Osteoblast (primary cell): ENCODE results near the gene COL6A6. TPM values are rescaled to one million over a fixed set of nuclear protein-coding genes. Genes with fewer than 3 reads are reported as not detected.

Experiments
- DNase-seq: peaks from one replicate; pipeline ENCODE4 v3.0.0; 2011; ENCODE audit warnings: low spot score, mixed read lengths; ENCODE audit not compliant: insufficient read length; ENCODE audit errors: missing footprints
- H2AFZ ChIP-seq: 2 replicates; pipeline ENCODE4 v1.6.0; 2011; ENCODE audit warnings: mild to moderate bottlenecking, low read length
- H3K27ac ChIP-seq: 2 replicates; pipeline ENCODE4 v1.5.1; 2011; ENCODE audit warnings: mild to moderate bottlenecking, low read depth, low read length, moderate library complexity
- H3K27me3 ChIP-seq: 2 replicates; pipeline ENCODE4 v1.6.0; 2012; ENCODE audit warnings: mild to moderate bottlenecking, control low read depth, inconsistent platforms, low read length, moderate library complexity; ENCODE audit not compliant: insufficient read depth
- H3K36me3 ChIP-seq: 2 replicates; pipeline ENCODE4 v1.5.1; 2011; ENCODE audit warnings: mild to moderate bottlenecking, low read length, control low read depth, moderate library complexity; ENCODE audit not compliant: insufficient read depth
- H3K4me1 ChIP-seq: 2 replicates; pipeline ENCODE4 v1.5.1; 2011; ENCODE audit warnings: mild to moderate bottlenecking, low read length, control low read depth, moderate library complexity; ENCODE audit not compliant: insufficient read depth
- H3K4me2 ChIP-seq: 2 replicates; pipeline ENCODE4 v1.6.0; 2011; ENCODE audit warnings: mild to moderate bottlenecking, low read length; ENCODE audit not compliant: insufficient read depth
- H3K4me3 ChIP-seq: fragments of 200-600 bp; sonication (generic); 3 replicates; pipeline ENCODE4 v1.5.1; 2012; ENCODE audit warnings: mild to moderate bottlenecking, low read length, inconsistent platforms; ENCODE audit not compliant: insufficient read depth
- H3K79me2 ChIP-seq: 2 replicates; pipeline ENCODE4 v1.6.0; 2012; ENCODE audit warnings: mild to moderate bottlenecking, low read length, control low read depth, inconsistent platforms; ENCODE audit not compliant: insufficient read depth
- H3K9me3 ChIP-seq: 2 replicates; pipeline ENCODE4 v1.5.1; 2011; ENCODE audit warnings: low read depth, low read length, control low read depth
- H4K20me1 ChIP-seq: 2 replicates; pipeline ENCODE4 v1.6.0; 2012; ENCODE audit warnings: mild to moderate bottlenecking, low read length, control low read depth; ENCODE audit not compliant: insufficient read depth
- total RNA-seq: library from RNA; depleted of rRNA; stranded (reverse); fragments of >200 nt; gene quantifications from 2 replicates; pipeline ENCODE4 v1.2.3, GENCODE V29; 2012
- TF ChIP-seq, protein P1 (sequence below): IDR thresholded peaks from 2 replicates; pipeline ENCODE4 v1.5.1; 2011; ENCODE audit warnings: mild to moderate bottlenecking, low read depth, low read length, moderate library complexity; ENCODE audit errors: extremely low read depth

COL6A6 gene
- total RNA-seq, 1 donor = under 0.01 TPM

DNA sequence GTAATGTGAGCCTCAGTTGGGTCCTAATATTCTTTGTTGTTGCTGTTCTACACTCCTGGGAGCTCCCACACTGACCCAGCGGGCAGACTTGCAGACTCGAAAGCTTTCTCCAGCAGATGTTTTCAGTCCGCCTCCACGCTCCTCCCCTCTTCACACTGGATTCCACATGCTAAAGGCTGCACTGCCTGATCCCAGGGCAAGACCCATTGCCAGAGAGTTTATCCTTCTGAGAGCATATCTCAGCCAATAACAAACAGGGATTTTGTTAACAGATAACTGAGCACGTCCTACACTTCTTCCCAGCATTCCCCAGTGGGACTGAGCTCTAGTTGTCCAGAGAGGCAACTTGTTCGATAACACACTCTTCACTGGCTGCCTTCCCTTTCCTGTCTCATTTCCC lies 8.0 kb upstream of the COL6A6 start:
- no peaks in the 10 kb centered on the region for H3K27me3 ChIP-seq
- H2AFZ ChIP-seq = no peak overlapping the region
- no peaks in the 10 kb centered on the region for H3K36me3 ChIP-seq
- no peak overlapping the region for H3K27ac ChIP-seq
- no peaks in the 10 kb centered on the region for H3K9me3 ChIP-seq
- TF ChIP-seq, protein P1, sequence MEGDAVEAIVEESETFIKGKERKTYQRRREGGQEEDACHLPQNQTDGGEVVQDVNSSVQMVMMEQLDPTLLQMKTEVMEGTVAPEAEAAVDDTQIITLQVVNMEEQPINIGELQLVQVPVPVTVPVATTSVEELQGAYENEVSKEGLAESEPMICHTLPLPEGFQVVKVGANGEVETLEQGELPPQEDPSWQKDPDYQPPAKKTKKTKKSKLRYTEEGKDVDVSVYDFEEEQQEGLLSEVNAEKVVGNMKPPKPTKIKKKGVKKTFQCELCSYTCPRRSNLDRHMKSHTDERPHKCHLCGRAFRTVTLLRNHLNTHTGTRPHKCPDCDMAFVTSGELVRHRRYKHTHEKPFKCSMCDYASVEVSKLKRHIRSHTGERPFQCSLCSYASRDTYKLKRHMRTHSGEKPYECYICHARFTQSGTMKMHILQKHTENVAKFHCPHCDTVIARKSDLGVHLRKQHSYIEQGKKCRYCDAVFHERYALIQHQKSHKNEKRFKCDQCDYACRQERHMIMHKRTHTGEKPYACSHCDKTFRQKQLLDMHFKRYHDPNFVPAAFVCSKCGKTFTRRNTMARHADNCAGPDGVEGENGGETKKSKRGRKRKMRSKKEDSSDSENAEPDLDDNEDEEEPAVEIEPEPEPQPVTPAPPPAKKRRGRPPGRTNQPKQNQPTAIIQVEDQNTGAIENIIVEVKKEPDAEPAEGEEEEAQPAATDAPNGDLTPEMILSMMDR = no peak
- no peaks in the 10 kb centered on the region for H3K4me1 ChIP-seq
- H4K20me1 ChIP-seq = no peaks in the 10 kb centered on the region
- no peak overlapping the region for H3K4me2 ChIP-seq
- no peak for DNase-seq
- H3K4me3 ChIP-seq = no peak overlapping the region
- no peaks in the 10 kb centered on the region for H3K79me2 ChIP-seq

DNA sequence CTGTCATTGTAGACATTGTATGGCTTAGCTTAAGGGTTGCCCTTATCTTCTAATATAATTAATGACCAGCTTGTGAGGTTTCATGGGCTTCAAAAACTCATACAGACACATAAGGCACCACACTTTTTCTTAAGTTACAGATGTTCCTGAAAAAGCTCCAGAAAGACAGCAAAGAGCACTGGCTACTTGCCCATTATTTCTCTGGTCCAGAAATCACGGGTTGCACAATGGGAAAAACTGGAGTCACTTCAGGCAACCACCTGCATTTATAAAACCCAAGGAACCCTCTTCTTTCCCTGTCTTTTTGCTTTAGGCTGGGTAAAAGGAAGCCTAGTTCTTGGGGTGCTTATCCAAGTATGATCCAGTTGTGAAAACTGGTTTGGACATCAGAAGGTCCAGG lies 2.3 kb upstream of the COL6A6 start:
- no peak for DNase-seq
- TF ChIP-seq, protein P1 = no peak

DNA sequence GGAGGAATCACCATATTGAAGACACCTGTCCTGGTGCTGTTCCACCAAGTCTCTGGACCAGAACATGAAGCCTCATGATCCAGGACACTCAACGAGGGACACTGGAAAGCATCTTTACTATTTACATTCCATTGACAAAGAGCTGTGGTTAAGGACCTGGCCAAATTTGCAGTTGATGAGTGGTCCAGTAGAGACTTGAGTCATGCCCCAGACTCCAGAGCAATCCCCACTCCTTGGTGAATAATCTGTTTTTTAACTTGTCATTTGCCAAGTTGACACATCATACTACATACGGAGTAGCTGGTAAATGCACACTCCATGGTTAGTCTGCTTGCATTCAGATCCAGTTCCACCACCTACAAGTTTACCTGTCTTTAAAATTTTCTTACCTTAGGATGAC lies 1.2 kb upstream of the COL6A6 start:
- no peak for DNase-seq
- peaks cover 3% of the 10 kb centered on the region for H3K27me3 ChIP-seq

More for the DNA sequence above, 2.3 kb upstream of the COL6A6 start:
- no peak overlapping the region for H3K27ac ChIP-seq
- H2AFZ ChIP-seq = no peak overlapping the region
- no peaks in the 10 kb centered on the region for H3K9me3 ChIP-seq
- no peaks in the 10 kb centered on the region for H3K79me2 ChIP-seq
- no peak overlapping the region for H3K4me2 ChIP-seq
- no peaks in the 10 kb centered on the region for H3K36me3 ChIP-seq
- H3K4me3 ChIP-seq = no peak overlapping the region
- no peaks in the 10 kb centered on the region for H3K4me1 ChIP-seq
- H4K20me1 ChIP-seq = no peaks in the 10 kb centered on the region
- peaks cover 3% of the 10 kb centered on the region for H3K27me3 ChIP-seq

DNA sequence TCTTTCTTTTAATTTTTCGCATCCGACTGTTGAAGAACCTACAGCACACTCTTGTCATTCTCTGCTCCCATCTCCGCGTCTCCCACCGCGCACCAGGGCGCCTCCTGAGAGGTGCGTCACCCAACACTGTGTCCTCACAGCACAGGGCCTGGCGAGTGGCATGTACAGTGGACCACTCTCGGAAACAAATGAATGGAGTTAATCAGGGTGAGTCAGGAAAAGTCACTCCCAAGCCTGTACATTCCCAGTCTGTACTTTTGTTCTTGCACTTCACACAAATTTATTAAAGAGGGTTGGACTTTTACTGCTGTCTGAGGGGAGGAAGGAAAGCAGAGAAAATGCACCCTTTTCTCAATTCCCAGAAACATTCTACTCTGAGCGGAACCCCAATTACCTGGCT lies 625 bp downstream of the COL6A6 start:
- Histone ChIP-seq H3K36me3 (no peaks in the 10 kb centered on the region), H3K9me3 (no peaks in the 10 kb centered on the region), H3K4me1 (no peaks in the 10 kb centered on the region), H3K4me3 (no peak overlapping the region), H3K27me3 (peaks cover 3% of the 10 kb centered on the region), H3K79me2 (no peaks in the 10 kb centered on the region), H2AFZ (no peak overlapping the region), H3K4me2 (no peak overlapping the region), H3K27ac (no peak overlapping the region), H4K20me1 (no peaks in the 10 kb centered on the region)
- TF ChIP-seq, protein P1 = no peak
- DNase-seq = peak; percentile 50

More for the DNA sequence above, 1.2 kb upstream of the COL6A6 start:
- Histone ChIP-seq H2AFZ (no peak overlapping the region), H4K20me1 (no peaks in the 10 kb centered on the region), H3K27ac (no peak overlapping the region), H3K9me3 (no peaks in the 10 kb centered on the region), H3K4me2 (no peak overlapping the region), H3K4me1 (no peaks in the 10 kb centered on the region), H3K4me3 (no peak overlapping the region), H3K36me3 (no peaks in the 10 kb centered on the region), H3K79me2 (no peaks in the 10 kb centered on the region)
- TF ChIP-seq, protein P1 = no peak
